T-cell (primary cell): Measurements from ENCODE around the gene CXXC5. TPM values are rescaled to one million over a fixed set of nuclear protein-coding genes. Genes with fewer than 3 reads are reported as not detected.

Experiments used
- ATAC-seq, 4 experiments: fragments of 200-7000 bp in 3 of 4; fragments of 150-1000 bp in 1 of 4; cut with Tn5 transposase; replicated peaks in 1 of 4; 1 replicate in 3 of 4; 2 replicates in 1 of 4; pipeline ENCODE4 v1.10.0; 2021; ENCODE audit warnings: moderate library complexity in 3 of 4, mild to moderate bottlenecking in 2 of 4, moderate number of reproducible peaks in 1 of 4
- CTCF ChIA-PET, 2 donors: fragments of 300-600 bp; sonication (Branson Sonifier 250); formaldehyde crosslinking; loops; one replicate each; lab custom pipeline; 2022; ENCODE audit warnings: antibody characterized with exemption in 2 of 2; lab: Charles Lee
- POLR2A ChIA-PET, 2 donors: fragments of 300-600 bp; sonication (Branson Sonifier 250); formaldehyde crosslinking; loops; one replicate each; lab custom pipeline; 2022; ENCODE audit warnings: antibody characterized with exemption in 2 of 2; lab: Charles Lee
- DNase-seq, 35 experiments: peaks; one replicate each; pipeline versions ENCODE4 v3.0.0 to v3.0.0-alpha.2; 2013 to 2023
- H3K27ac ChIP-seq: one replicate; pipeline ENCODE4 v1.5.1; 2013; ENCODE audit warnings: low read length
- H3K27me3 ChIP-seq, 2 experiments: replicated peaks in 1 of 2; 1 replicate in 1 of 2; 2 replicates in 1 of 2; pipeline versions ENCODE4 v1.6.1 to v1.7.0; 2013; ENCODE audit warnings: low read length in 1 of 2, mixed read lengths in 1 of 2; ENCODE audit not compliant: control insufficient read depth in 2 of 2, insufficient read depth in 2 of 2; ENCODE audit errors: extremely low read depth in 1 of 2
- H3K36me3 ChIP-seq, 2 donors: 1 replicate in 1 of 2; 2 replicates in 1 of 2; pipeline versions ENCODE4 v1.6.1 to v1.7.0; 2013; ENCODE audit warnings: low read length in 1 of 2; ENCODE audit not compliant: control insufficient read depth in 2 of 2, insufficient read depth in 1 of 2; ENCODE audit errors: extremely low read depth in 1 of 2
- H3K4me1 ChIP-seq, 2 experiments: 1 replicate in 1 of 2; 2 replicates in 1 of 2; pipeline versions ENCODE4 v1.6.1 to v1.7.0; 2013; ENCODE audit warnings: low read length in 2 of 2, mixed read lengths in 1 of 2; ENCODE audit not compliant: insufficient read depth in 2 of 2, control insufficient read depth in 1 of 2; ENCODE audit errors: extremely low read depth in 1 of 2
- H3K4me3 ChIP-seq, 2 donors: 1 replicate in 1 of 2; 2 replicates in 1 of 2; pipeline versions ENCODE4 v1.5.1 to v1.7.0; 2013; ENCODE audit warnings: mild to moderate bottlenecking in 2 of 2, low read length in 1 of 2, moderate library complexity in 1 of 2; ENCODE audit not compliant: control insufficient read depth in 1 of 2; ENCODE audit errors: extremely low read depth in 1 of 2
- H3K9me3 ChIP-seq: 2 replicates; pipeline ENCODE4 v1.7.0; 2013
- H3K27ac Mint-ChIP-seq, 2 donors: one replicate each; pipeline ENCODE4 v1.8.0; 2020 to 2021; ENCODE audit warnings: mild to moderate bottlenecking in 2 of 2, mixed read lengths in 2 of 2
- H3K27me3 Mint-ChIP-seq, 2 donors: one replicate each; pipeline ENCODE4 v1.8.0; 2021 to 2022; ENCODE audit warnings: mixed read lengths in 2 of 2
- H3K36me3 Mint-ChIP-seq: one replicate; pipeline ENCODE4 v1.8.0; 2021; ENCODE audit warnings: mixed read lengths
- H3K4me1 Mint-ChIP-seq, 3 donors: one replicate each; pipeline ENCODE4 v1.8.0; 2020 to 2022; ENCODE audit warnings: mixed read lengths in 3 of 3, mild to moderate bottlenecking in 1 of 3
- H3K4me3 Mint-ChIP-seq, 3 donors: one replicate each; pipeline ENCODE4 v1.8.0; 2020 to 2022; ENCODE audit warnings: mild to moderate bottlenecking in 3 of 3, mixed read lengths in 3 of 3, moderate library complexity in 3 of 3
- H3K9me3 Mint-ChIP-seq, 3 donors: one replicate each; pipeline ENCODE4 v1.8.0; 2020 to 2022; ENCODE audit warnings: mixed read lengths in 3 of 3
- WGBS: methylation state at CpG from one replicate; pipeline ENCODE4 v1.1.5; 2013; ENCODE audit warnings: missing lambda C conversion rate; ENCODE audit not compliant: insufficient coverage; 5-methylcytosine and 5-hydroxymethylcytosine counted together
- total RNA-seq, 35 experiments: library from RNA in 6 of 35; stranded (reverse) in 6 of 35; fragments of 120-200 nt in 1 of 35; gene quantifications; one replicate each; pipeline versions ENCODE4 v1.2.1 to v1.2.4 and lab custom pipeline; 2013 to 2026

Gene CXXC5
- total RNA-seq, 5 donors from 2014 or later (not counting 1 experiment from before 2014, with no cell fraction given) = 5.1 to 7.6 (median 6.2) TPM

DNA sequence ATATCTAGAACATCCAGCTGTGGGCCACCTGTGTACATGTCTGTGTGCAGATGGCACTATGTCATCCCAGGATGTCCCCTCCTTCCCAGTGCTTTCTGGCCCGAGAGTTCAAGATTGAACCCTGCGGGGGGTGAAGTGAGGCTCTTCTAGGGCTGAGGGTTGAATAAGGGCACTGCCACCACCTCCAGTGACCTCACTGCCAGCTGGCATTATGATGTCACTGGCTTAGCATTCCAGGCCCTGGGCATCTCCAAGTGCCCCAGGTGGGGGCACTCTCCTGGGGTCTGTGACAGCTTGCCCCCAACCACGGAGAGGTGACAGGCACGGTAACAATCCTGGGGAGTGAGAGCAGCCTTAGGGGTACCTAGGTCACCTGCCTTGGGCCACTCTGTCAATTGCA, 27.1 kb downstream of the CXXC5 start:
- no peaks in the 10 kb centered on the region for H3K9me3 ChIP-seq
- H3K36me3 ChIP-seq = no peaks in the 10 kb centered on the region
- CTCF ChIA-PET = no interaction called here
- H3K4me3 Mint-ChIP-seq = no peak overlapping the region
- 87% methylated on average over 4 of the region's 4 CpGs for WGBS
- H3K27ac ChIP-seq = no peak overlapping the region
- peaks cover 3% of the 10 kb centered on the region for H3K36me3 Mint-ChIP-seq
- no peak overlapping the region for H3K27ac Mint-ChIP-seq
- H3K4me1 Mint-ChIP-seq = peaks cover 6 to 19% (median 9%) of the 10 kb centered on the region in 3 donors
- no peak for ATAC-seq
- H3K27me3 Mint-ChIP-seq = no peaks in the 10 kb centered on the region
- H3K9me3 Mint-ChIP-seq = no peaks in the 10 kb centered on the region
- H3K4me3 ChIP-seq = no peak overlapping the region
- POLR2A ChIA-PET = no interaction called here
- DNase-seq = no peak
- peaks cover 9 to 22% of the 10 kb centered on the region in 2 experiments for H3K4me1 ChIP-seq
- H3K27me3 ChIP-seq = peaks cover 0 to 12% of the 10 kb centered on the region in 2 experiments

DNA sequence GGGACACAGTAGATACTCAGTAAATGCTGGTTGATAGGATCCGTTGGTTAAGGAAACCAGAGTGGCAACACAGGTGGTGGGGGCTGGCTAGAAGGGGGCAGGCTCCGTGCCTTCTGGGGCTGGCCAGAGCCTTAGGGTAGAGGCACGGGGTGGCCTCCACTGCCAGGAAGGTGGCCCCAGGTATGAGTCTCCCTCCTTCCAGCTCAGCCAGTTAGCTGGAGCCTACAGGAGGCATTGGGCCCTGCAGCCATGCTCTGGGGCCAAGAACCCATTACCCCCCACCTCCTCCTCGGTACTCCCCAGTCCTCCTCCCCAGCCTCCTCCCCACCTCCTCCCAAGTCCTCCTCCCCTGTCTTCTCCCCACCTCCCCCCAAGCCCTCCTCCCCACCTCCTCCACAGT, 27.7 kb downstream of the CXXC5 start:
- ChIA-PET CTCF (no interaction called here), POLR2A (no interaction called here)
- no peaks in the 10 kb centered on the region for H3K36me3 ChIP-seq
- H3K4me1 ChIP-seq = peaks cover 2 to 16% of the 10 kb centered on the region in 2 experiments
- no peaks in the 10 kb centered on the region for H3K9me3 ChIP-seq
- ATAC-seq (no peak), DNase-seq (no peak)
- H3K4me1 Mint-ChIP-seq = peaks cover under 1 to 13% (median 3%) of the 10 kb centered on the region in 3 donors
- peaks cover 5% of the 10 kb centered on the region for H3K36me3 Mint-ChIP-seq
- H3K27me3 Mint-ChIP-seq = no peaks in the 10 kb centered on the region
- no peak overlapping the region for H3K4me3 ChIP-seq
- no peak overlapping the region for H3K27ac Mint-ChIP-seq
- H3K27me3 ChIP-seq = peaks cover 0 to 8% of the 10 kb centered on the region in 2 experiments
- no peak overlapping the region for H3K4me3 Mint-ChIP-seq
- H3K27ac ChIP-seq = no peak overlapping the region
- no peaks in the 10 kb centered on the region for H3K9me3 Mint-ChIP-seq
- 58% methylated on average over 4 of the region's 4 CpGs for WGBS

DNA sequence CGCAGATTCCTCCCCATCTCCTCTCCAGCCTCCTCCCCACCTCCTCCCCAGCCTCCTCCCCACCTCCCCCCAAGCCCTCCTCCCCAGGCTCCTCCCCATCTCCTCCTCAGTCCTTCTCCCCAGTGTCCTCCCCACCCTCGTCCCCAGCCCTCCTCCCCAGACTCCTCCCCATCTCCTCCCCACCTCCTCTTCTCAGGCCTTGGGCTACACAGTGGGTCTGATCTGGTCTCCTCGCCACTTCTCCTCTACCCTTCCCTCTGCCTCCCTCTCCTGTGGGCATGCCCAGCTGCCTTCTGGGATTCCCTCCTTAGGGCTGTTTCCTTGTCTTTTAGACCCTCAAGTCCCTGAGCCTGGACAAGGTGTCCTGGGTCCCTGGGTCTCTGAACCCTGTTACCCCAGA, 28.3 kb downstream of the CXXC5 start:
- H3K27me3 Mint-ChIP-seq = no peaks in the 10 kb centered on the region
- peaks cover 5% of the 10 kb centered on the region for H3K36me3 Mint-ChIP-seq
- peaks cover 0 to 13% (median 2%) of the 10 kb centered on the region in 3 donors for H3K4me1 Mint-ChIP-seq
- CTCF ChIA-PET = no interaction called here
- no peak for DNase-seq
- Histone ChIP-seq H3K36me3 (no peaks in the 10 kb centered on the region), H3K4me3 (no peak overlapping the region), H3K9me3 (no peaks in the 10 kb centered on the region), H3K27ac (no peak overlapping the region), H3K4me1 (peaks cover 0 to 10% of the 10 kb centered on the region in 2 experiments), H3K27me3 (peaks cover 0 to 6% of the 10 kb centered on the region in 2 experiments)
- H3K9me3 Mint-ChIP-seq = no peaks in the 10 kb centered on the region
- no peak overlapping the region for H3K27ac Mint-ChIP-seq
- POLR2A ChIA-PET = interaction anchor here in 1 of 2 donors (0.6 kb wide), 1 partner anchor 380 kb away, joined by 3 read pairs; no protein-coding TSS in a partner anchor
- H3K4me3 Mint-ChIP-seq = no peak overlapping the region
- 72% methylated on average over 2 of the region's 3 CpGs for whole genome bisulfite sequencing
- ATAC-seq = no peak

DNA sequence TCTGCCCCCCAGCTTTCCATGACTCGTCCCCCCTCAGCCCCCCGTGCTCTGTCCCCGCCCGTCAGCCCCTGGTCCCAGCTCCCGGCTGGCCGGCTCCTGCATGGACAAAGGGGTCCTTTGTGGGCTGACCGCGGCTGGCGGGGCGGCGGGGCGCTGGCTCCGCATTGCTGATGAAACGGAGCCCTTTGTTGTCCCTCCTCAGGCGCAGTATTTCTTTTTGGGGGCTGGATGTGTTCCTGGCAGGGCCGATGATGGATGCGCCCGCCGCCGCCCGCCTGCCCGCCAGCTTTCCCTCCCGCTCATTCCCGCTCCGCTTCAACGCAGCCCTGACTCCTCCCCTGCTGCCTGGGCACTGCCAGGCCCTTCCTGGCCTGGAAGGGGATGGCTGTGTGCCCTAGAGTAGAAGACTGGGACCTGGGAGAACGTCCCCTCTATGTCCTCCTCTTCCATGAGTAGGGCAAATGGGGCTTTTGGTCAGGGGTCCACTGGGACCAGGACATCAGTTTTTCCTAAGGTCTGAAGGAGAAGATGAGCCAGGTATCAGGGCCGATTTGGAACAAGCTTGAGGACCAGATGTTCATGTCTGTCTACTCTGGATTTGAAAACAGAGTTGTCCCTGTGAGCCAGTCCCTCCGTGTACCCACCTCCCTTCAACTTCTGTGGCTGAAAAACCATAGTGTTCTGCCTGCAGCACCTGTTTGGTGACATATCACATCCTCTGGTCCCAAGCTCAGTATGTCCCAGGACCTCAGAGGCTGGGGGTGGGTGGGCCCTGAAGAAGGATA, 29.0 kb downstream of the CXXC5 start:
- Mint-ChIP-seq H3K36me3 (peaks cover 5% of the 10 kb centered on the region), H3K27ac (no peak overlapping the region), H3K27me3 (no peaks in the 10 kb centered on the region), H3K4me3 (no peak overlapping the region), H3K4me1 (peaks cover 0 to 9% (median 0%) of the 10 kb centered on the region in 3 donors), H3K9me3 (no peaks in the 10 kb centered on the region)
- no peak for DNase-seq
- Histone ChIP-seq H3K4me3 (no peak overlapping the region), H3K4me1 (peaks cover 0 to 6% of the 10 kb centered on the region in 2 experiments), H3K27me3 (peaks cover 0 to 6% of the 10 kb centered on the region in 2 experiments), H3K9me3 (no peaks in the 10 kb centered on the region), H3K27ac (no peak overlapping the region), H3K36me3 (no peaks in the 10 kb centered on the region)
- ChIA-PET CTCF (interaction anchor here in 1 of 2 donors (0.6 kb wide), 1 partner anchor 364 kb away, joined by 7 read pairs; no protein-coding TSS in a partner anchor), POLR2A (interaction anchor here in 1 of 2 donors (0.6 kb wide), 1 partner anchor 381 kb away, joined by 3 read pairs; no protein-coding TSS in a partner anchor)
- ATAC-seq = no peak
- 97% methylated on average over 6 of the region's 29 CpGs for WGBS

DNA sequence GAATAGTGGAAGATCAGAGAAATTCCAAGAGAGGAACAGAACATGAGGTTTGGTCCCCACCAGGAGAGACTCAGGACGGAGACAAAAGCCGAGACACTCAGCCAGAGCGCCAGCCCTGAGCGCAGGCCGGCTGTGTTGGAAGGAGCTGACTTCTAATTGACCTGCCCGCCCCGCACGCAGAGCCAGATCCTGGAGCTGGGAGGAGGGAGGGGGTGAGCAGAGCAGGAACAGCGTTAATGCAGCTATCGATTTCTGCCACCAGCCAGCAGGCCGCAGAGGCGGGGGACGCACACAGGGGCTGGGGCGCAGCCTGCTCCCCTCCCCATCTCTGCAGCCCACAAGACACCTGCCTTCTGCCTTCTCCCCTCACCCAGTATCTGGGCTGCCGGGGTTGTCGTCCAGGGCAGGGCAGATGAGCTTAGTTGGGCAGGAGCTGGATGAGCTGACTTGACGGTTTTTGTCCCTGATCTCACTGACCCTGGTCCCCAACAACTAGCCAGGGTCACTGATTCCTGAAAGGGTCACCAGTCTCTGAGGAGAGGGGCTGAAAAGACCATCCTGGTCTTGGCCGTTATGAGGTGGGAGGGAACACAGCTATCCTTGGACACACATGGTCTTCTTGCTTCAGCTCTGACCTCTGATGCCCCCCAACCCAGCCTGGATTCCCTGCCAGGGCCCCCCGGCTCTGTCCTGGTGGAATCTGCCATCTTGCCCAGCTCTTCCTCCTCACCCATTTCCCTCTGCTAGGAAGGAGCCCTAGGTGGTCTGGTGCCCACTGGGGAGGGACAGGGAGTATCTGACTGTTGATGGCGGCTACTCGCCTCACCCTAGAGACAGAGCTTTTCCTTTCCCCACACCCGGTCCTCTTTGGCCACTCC, 29.8 kb downstream of the CXXC5 start:
- Mint-ChIP-seq H3K9me3 (no peaks in the 10 kb centered on the region), H3K4me1 (peaks cover 0 to 4% (median 1%) of the 10 kb centered on the region in 3 donors), H3K36me3 (peaks cover 6% of the 10 kb centered on the region), H3K27ac (no peak overlapping the region), H3K27me3 (no peaks in the 10 kb centered on the region), H3K4me3 (no peak overlapping the region)
- H3K27me3 ChIP-seq = peaks cover 0 to 6% of the 10 kb centered on the region in 2 experiments
- no peaks in the 10 kb centered on the region for H3K36me3 ChIP-seq
- no peak overlapping the region for H3K27ac ChIP-seq
- DNase-seq (no peak), ATAC-seq (no peak)
- CTCF ChIA-PET = interaction anchor here in 1 of 2 donors (0.6 kb wide), 1 partner anchor 365 kb away, joined by 7 read pairs; no protein-coding TSS in a partner anchor
- POLR2A ChIA-PET = no interaction called here
- no peaks in the 10 kb centered on the region for H3K4me1 ChIP-seq
- H3K4me3 ChIP-seq = no peak overlapping the region
- 91% methylated on average over 10 of the region's 22 CpGs for WGBS
- H3K9me3 ChIP-seq = no peaks in the 10 kb centered on the region
